ENCODE measurements around the gene PTPRZ1. TPM values are rescaled to one million over a fixed set of nuclear protein-coding genes. Genes with fewer than 3 reads are reported as not detected.

Gene PTPRZ1
- total and polyA plus RNA-seq, 2 of the 13 experiments (the other 11 are each of a cell fraction or from before 2014, with no cell fraction given) = not detected

- TF ChIP-seq ZBTB40 (IDR thresholded peaks at IDR 0.05) (no peak), ZBTB40 (CRISPR knock-in tag; IDR thresholded peaks at IDR 0.05) (no peak), SKIL (CRISPR knock-in tag; IDR thresholded peaks at IDR 0.05; ENCODE audit: borderline replicate concordance) (no peak), HMGA1 (CRISPR knock-in tag; conservative IDR thresholded peaks at IDR 0.05) (no peak), ZNF383 (CRISPR knock-in tag; IDR thresholded peaks at IDR 0.05; ENCODE audit: borderline replicate concordance) (no peak), ZNF598 (CRISPR knock-in tag; IDR thresholded peaks at IDR 0.05; ENCODE audit: borderline replicate concordance) (no peak), ZNF558 (CRISPR knock-in tag; IDR thresholded peaks at IDR 0.05; ENCODE audit: borderline replicate concordance) (no peak)
- TF ChIP-seq, protein P1, sequence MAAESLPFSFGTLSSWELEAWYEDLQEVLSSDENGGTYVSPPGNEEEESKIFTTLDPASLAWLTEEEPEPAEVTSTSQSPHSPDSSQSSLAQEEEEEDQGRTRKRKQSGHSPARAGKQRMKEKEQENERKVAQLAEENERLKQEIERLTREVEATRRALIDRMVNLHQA (CRISPR knock-in tag; IDR thresholded peaks at IDR 0.05) = no peak
Measured at GRCh38 chr7:122082670-122083069, 209.7 kb downstream of the PTPRZ1 start (continued).
